ENCODE measurements around the gene TRIO. TPM values are rescaled to one million over a fixed set of nuclear protein-coding genes. Genes with fewer than 3 reads are reported as not detected.

The TRIO gene
- total RNA-seq, 4 donors from 2014 or later, result 186 to 388 (median 285) TPM

GRCh38 chr5:14449052-14449661, 306.0 kb downstream of the TRIO start:
- Histone ChIP-seq H3K4me1 (peaks cover 16 to 56% (median 30%) of the 10 kb centered on the region in 4 donors), H3K27ac (peak overlapping the region; percentile 65 to 74 (median 70)), H3K27me3 (no peaks in the 10 kb centered on the region), H3K36me3 (no peaks in the 10 kb centered on the region), H3K4me3 (no peak overlapping the region), H3K9me3 (no peaks in the 10 kb centered on the region)
- peak; percentile 41 for DNase-seq
- intact Hi-C loops (cut with DNase I; ENCODE audit: low total_unique reads) (no loop called here), in situ Hi-C loops (cut with MboI; ENCODE audit: low pct_ligation_motif_present in 1 of 4, low pct_unique_long_range_greater_than_20kb in 1 of 4, low sequenced_read_pairs in 3 of 4) (no loop called here)
- TF ChIP-seq POLR2AphosphoS5 (IDR thresholded peaks at IDR 0.05), result no peak
- TF ChIP-seq POLR2A (IDR thresholded peaks at IDR 0.05), result no peak
- no peak for TF ChIP-seq EP300 (IDR thresholded peaks at IDR 0.05; ENCODE audit: low read depth)
- TF ChIP-seq CTCF (IDR thresholded peaks at IDR 0.05), result no peak
- WGBS, 2 donors (ENCODE audit: low coverage in 1 of 2), result 38 to 61% methylated on average over 4 to 16 of the region's 16 CpGs

- Histone ChIP-seq H3K36me3 (no peaks in the 10 kb centered on the region), H3K27me3 (no peaks in the 10 kb centered on the region), H3K9me3 (no peaks in the 10 kb centered on the region), H3K4me3 (no peak overlapping the region), H3K27ac (peak overlapping the region; percentile 65 to 74 (median 70)), H3K4me1 (peaks cover 16 to 47% (median 23%) of the 10 kb centered on the region in 4 donors)
- in situ Hi-C loops (cut with MboI; ENCODE audit: low pct_ligation_motif_present in 1 of 4, low pct_unique_long_range_greater_than_20kb in 1 of 4, low sequenced_read_pairs in 3 of 4), result no loop called here
- intact Hi-C loops (cut with DNase I; ENCODE audit: low total_unique reads), result no loop called here
- TF ChIP-seq POLR2A (IDR thresholded peaks at IDR 0.05) (no peak), POLR2AphosphoS5 (IDR thresholded peaks at IDR 0.05) (peak in 1 of 3 donors; percentile 8)
- no peak for DNase-seq
- WGBS, 2 donors (ENCODE audit: low coverage in 1 of 2), result 81 to 88% methylated on average over 9 to 11 of the region's 11 CpGs
These were observed 306.9 kb downstream of the TRIO start for GRCh38 chr5:14450018-14450524.

- DNase-seq, result no peak
- H3K4me1 ChIP-seq, result peaks cover 14 to 40% (median 22%) of the 10 kb centered on the region in 4 donors
- H3K36me3 ChIP-seq, result no peaks in the 10 kb centered on the region
- H3K9me3 ChIP-seq, result no peaks in the 10 kb centered on the region
- in situ Hi-C loops (cut with MboI; ENCODE audit: low pct_ligation_motif_present in 1 of 4, low pct_unique_long_range_greater_than_20kb in 1 of 4, low sequenced_read_pairs in 3 of 4), result no loop called here
- intact Hi-C loops (cut with DNase I; ENCODE audit: low total_unique reads), result no loop called here
- H3K4me3 ChIP-seq, result no peak overlapping the region
- no peaks in the 10 kb centered on the region for H3K27me3 ChIP-seq
- TF ChIP-seq EP300 (IDR thresholded peaks at IDR 0.05; ENCODE audit: low read depth), result no peak
- no peak for TF ChIP-seq POLR2A (IDR thresholded peaks at IDR 0.05)
- TF ChIP-seq CTCF (IDR thresholded peaks at IDR 0.05), result no peak
- no peak for TF ChIP-seq POLR2AphosphoS5 (IDR thresholded peaks at IDR 0.05)
- 100% methylated on average over 2 of the region's 2 CpGs for WGBS, 2 donors (ENCODE audit: low coverage in 1 of 2)
- H3K27ac ChIP-seq, result peak overlapping the region in 3 of 4 donors; percentile 24 to 71 (median 65)
These were observed 307.6 kb downstream of the TRIO start for GRCh38 chr5:14450742-14451141.

GRCh38 chr5:14451871-14452270, 308.7 kb downstream of the TRIO start:
- no peaks in the 10 kb centered on the region for H3K9me3 ChIP-seq
- no peak for DNase-seq
- H3K4me1 ChIP-seq, result peaks cover 13 to 31% (median 18%) of the 10 kb centered on the region in 4 donors
- in situ Hi-C loops (cut with MboI; ENCODE audit: low pct_ligation_motif_present in 1 of 4, low pct_unique_long_range_greater_than_20kb in 1 of 4, low sequenced_read_pairs in 3 of 4), result no loop called here
- H3K4me3 ChIP-seq, result no peak overlapping the region
- TF ChIP-seq POLR2AphosphoS5 (IDR thresholded peaks at IDR 0.05), result no peak
- no peak for TF ChIP-seq CTCF (IDR thresholded peaks at IDR 0.05)
- no peak for TF ChIP-seq POLR2A (IDR thresholded peaks at IDR 0.05)
- no peak for TF ChIP-seq EP300 (IDR thresholded peaks at IDR 0.05; ENCODE audit: low read depth)
- no peaks in the 10 kb centered on the region for H3K27me3 ChIP-seq
- intact Hi-C loops (cut with DNase I; ENCODE audit: low total_unique reads), result no loop called here
- H3K27ac ChIP-seq, result peak overlapping the region in 3 of 4 donors; percentile 3 to 34 (median 16)
- H3K36me3 ChIP-seq, result no peaks in the 10 kb centered on the region
- WGBS, 2 donors (ENCODE audit: low coverage in 1 of 2), result 83% methylated on average over 8 to 11 of the region's 13 CpGs

Data from transverse colon (tissue), 4 donors.